ENCODE results near the gene TIE1. TPM values are rescaled to one million over a fixed set of nuclear protein-coding genes. Genes with fewer than 3 reads are reported as not detected.

Gene TIE1
- total RNA-seq, 2 experiments from 2014 or later = not detected

DNA sequence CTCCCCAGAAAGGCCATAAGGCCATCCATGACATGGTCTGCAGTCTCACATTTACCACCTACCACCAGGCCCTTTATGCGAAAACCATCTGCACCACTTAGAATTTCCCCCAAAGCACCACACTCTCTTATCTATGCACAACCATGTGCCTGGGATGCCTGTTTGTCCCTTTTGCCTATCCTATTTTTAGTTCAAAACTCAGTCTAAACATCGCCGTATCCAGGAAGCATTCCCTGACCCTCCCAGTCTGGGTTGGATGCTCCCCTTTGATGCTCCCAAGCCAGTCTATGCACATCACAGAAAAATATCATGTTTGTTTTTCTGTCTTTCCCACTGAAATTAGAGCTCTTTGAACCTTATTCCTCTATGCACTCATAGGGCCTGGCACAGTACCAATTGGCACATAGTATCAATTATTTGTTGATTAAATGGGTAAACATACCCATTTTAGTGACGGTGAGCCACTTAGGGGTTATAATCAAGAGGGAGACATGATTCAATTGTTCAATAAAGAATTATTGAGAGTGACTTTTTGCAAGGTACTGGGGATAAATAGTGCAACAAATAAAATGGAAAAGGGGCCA is 43.6 kb downstream of the TIE1 start:
- peaks cover under 1% of the 10 kb centered on the region for H3K4me1 Mint-ChIP-seq (ENCODE audit: low read depth)
- no peak overlapping the region for H3K27ac Mint-ChIP-seq
- ChIA-PET CTCF (no interaction called here), POLR2A (no interaction called here)
- no peaks in the 10 kb centered on the region for H3K27me3 Mint-ChIP-seq
- no peaks in the 10 kb centered on the region for H3K36me3 Mint-ChIP-seq
- no peaks in the 10 kb centered on the region for H3K9me3 Mint-ChIP-seq
- DNase-seq = no peak
- intact Hi-C loops (cut with micrococcal nuclease) = no loop called here
- no peak overlapping the region for H3K4me3 Mint-ChIP-seq

DNA sequence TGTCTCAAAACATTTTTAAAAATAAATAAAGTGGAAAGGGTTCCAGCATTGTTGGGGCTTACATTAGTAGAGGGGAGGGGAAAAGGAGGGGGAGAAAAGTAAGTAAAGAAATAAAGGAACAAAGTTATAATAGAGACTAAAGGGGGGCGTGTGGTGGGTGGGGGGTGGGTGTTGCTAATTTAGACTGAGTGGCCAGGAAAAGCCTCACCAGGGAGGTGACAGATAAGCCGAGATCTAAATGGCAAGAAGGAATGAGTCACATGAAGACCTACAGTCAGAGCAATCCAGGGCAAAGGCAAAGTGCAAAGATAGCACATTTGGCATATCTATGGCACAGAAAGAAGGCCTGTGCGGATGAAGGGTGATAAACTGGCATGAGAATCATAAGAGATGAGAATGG is 44.3 kb downstream of the TIE1 start:
- Mint-ChIP-seq H3K27me3 (no peaks in the 10 kb centered on the region), H3K4me1 (ENCODE audit: low read depth) (peaks cover 2% of the 10 kb centered on the region), H3K9me3 (no peaks in the 10 kb centered on the region), H3K4me3 (no peak overlapping the region), H3K36me3 (no peaks in the 10 kb centered on the region), H3K27ac (no peak overlapping the region)
- ChIA-PET CTCF (no interaction called here), POLR2A (no interaction called here)
- intact Hi-C loops (cut with micrococcal nuclease) = no loop called here
- DNase-seq = no peak

DNA sequence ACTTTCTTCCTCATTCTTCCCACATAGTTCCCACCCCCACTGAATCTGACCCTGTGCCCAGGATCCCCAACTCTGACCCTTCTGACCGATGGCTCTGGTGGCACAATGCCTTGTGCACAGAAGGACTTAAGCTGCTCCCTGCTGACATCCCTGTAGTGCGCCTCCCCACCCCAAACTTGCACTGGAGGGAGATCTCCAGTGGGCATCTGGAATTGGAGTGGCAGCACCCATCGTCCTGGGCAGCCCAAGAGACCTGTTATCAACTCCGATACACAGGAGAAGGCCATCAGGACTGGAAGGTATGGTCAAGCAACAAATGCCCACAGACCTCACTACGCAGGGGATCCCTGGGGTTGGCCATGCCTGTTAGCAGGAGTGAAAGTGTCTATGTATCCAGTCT is 45.9 kb downstream of the TIE1 start:
- CTCF ChIA-PET = interaction anchor here (1.0 kb wide), 1 partner anchor 12 kb away, joined by 3 read pairs; the partner anchor contains the start of gene CDC20
- no peaks in the 10 kb centered on the region for H3K9me3 Mint-ChIP-seq

DNA sequence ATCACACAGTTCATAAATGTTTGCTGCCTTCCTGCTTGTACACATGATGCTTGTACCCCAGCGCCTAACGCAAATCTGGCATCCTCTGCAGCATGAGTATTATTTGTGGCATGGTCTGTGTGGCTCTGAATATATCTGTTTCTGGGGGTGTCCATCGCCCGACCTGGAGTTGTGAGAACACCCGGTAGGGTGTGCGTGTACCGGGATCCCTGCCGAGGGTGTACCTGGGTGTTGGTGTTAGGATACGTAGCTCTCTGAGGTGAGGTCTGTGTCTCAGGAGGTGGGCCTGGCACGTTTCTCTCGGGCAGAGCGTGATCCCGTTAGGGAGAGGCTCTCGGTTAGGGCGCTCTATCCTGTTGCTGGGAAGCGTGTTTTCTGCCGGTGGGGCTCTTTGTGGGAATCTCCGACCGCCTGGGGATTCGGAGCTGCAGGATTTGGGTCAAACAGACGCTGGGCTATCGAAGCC is 47.6 kb downstream of the TIE1 start:
- ChIA-PET POLR2A (interaction anchor here (0.6 to 0.8 kb wide), 3 partner anchors 20 to 433 kb away, joined by 3 to 4 read pairs (median 4); partner anchors contain the start of gene HYI), CTCF (no interaction called here)
- H3K4me1 Mint-ChIP-seq (ENCODE audit: low read depth) = peaks cover 2% of the 10 kb centered on the region
- H3K9me3 Mint-ChIP-seq = no peaks in the 10 kb centered on the region
- peak overlapping the region; percentile 12 for H3K4me3 Mint-ChIP-seq
- no peaks in the 10 kb centered on the region for H3K27me3 Mint-ChIP-seq
- DNase-seq = no peak
- no peak overlapping the region for H3K27ac Mint-ChIP-seq
- intact Hi-C loops (cut with micrococcal nuclease) = no loop called here
- no peaks in the 10 kb centered on the region for H3K36me3 Mint-ChIP-seq

More for the DNA sequence above, 45.9 kb downstream of the TIE1 start:
- no peak overlapping the region for H3K27ac Mint-ChIP-seq
- H3K27me3 Mint-ChIP-seq = no peaks in the 10 kb centered on the region
- DNase-seq = no peak
- H3K4me3 Mint-ChIP-seq = no peak overlapping the region
- no peaks in the 10 kb centered on the region for H3K36me3 Mint-ChIP-seq
- POLR2A ChIA-PET = no interaction called here
- peaks cover 2% of the 10 kb centered on the region for H3K4me1 Mint-ChIP-seq (ENCODE audit: low read depth)
- intact Hi-C loops (cut with micrococcal nuclease) = no loop called here

DNA sequence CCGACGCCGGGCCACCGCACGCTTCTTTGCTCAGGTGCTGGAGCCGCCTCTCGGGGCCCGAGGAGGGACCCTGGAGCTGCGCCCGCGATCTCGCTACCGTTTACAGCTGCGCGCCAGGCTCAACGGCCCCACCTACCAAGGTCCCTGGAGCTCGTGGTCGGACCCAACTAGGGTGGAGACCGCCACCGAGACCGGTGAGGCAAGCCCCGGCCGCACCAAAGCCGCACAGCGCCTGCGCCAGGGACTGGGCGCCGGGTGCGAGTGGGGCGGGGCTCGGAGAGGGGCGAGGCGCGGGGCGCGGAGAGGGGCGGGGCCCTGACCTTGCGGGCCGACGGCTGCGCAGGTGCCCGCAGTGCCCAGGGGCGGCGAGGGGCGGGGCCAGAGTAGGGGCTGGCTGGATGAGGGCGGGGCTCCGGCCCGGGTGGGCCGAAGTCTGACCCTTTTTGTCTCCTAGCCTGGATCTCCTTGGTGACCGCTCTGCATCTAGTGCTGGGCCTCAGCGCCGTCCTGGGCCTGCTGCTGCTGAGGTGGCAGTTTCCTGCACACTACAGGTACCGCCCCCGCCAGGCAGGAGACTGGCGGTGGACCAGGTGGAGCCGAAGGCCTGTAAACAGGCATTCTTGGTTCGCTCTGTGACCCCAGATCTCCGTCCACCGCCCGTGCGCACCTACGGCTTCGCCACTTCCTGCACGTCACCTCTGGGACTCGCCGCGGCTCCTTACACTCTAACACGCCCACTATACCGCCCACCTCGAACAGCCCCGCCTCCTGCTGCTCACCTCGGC is 48.2 kb downstream of the TIE1 start:
- peak overlapping the region; percentile 85 for H3K27ac Mint-ChIP-seq
- intact Hi-C loops (cut with micrococcal nuclease) = no loop called here
- H3K36me3 Mint-ChIP-seq = no peaks in the 10 kb centered on the region
- no peaks in the 10 kb centered on the region for H3K27me3 Mint-ChIP-seq
- ChIA-PET CTCF (no interaction called here), POLR2A (interaction anchor here (0.6 to 0.8 kb wide), 3 partner anchors 19 to 434 kb away, joined by 3 to 4 read pairs (median 4); partner anchors contain the start of gene HYI)
- H3K4me3 Mint-ChIP-seq = peak overlapping the region; percentile 74
- H3K4me1 Mint-ChIP-seq (ENCODE audit: low read depth) = peaks cover 2% of the 10 kb centered on the region
- DNase-seq = peak; percentile 81
- no peaks in the 10 kb centered on the region for H3K9me3 Mint-ChIP-seq

DNA sequence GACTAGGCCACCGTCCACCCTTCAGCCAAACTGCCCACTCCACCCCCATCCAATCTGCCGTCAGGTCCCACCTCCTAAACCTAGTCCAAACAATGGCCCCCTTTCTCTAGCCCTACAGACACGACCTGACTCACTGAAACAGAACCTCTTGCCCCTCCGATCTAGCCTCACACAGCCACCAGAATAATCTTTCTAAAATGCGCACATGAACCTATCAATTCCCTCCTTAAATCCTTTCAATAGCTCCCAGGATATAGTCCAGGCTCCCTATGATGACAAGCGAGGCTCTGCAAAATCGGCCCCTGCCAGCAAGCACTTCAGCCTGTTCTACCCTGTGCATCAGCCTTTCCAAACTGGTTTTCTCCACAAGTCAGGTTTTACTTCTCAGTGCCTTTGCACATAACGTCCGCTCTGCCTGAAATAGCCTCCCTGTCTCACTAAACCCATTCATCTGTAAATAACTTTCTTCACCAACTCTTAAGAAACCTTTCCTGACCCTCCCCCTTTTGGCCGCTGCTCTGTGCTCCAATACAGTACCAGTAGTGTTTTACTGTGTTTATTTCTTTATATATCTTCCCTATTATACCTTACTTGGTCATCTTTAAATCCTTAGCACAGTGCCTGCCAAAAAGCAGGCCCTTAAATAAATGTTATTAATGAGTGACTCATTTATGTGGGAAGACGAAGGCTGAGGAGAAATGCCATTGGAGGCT is 49.0 kb downstream of the TIE1 start:
- ChIA-PET CTCF (no interaction called here), POLR2A (interaction anchor here (1.4 kb wide), 1 partner anchor 11 kb away, joined by 3 read pairs; no protein-coding TSS in a partner anchor)
- Mint-ChIP-seq H3K27ac (peak overlapping the region; percentile 85), H3K4me3 (peak overlapping the region; percentile 74), H3K4me1 (ENCODE audit: low read depth) (peaks cover 2% of the 10 kb centered on the region), H3K9me3 (no peaks in the 10 kb centered on the region), H3K27me3 (no peaks in the 10 kb centered on the region), H3K36me3 (no peaks in the 10 kb centered on the region)
- intact Hi-C loops (cut with micrococcal nuclease) = no loop called here
- no peak for DNase-seq

DNA sequence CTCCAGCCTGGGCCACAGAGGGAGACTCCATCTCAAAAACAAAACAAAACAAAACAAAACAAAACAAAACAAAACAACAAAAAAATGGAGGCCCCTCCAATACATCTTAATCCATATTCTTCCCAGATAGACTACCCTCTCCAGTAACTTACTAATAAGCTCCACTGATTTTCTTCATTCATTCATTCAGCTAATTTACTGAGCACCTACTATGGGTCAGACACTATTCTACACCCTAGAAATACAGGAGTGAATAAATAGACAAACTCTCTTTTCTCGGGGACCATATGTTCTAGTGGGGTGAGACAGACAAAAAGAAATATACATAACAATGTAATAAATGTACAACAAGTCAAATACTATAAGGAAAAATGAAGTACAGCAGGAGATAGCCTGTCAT is 50.2 kb downstream of the TIE1 start:
- Mint-ChIP-seq H3K4me1 (ENCODE audit: low read depth) (peaks cover 2% of the 10 kb centered on the region), H3K36me3 (peaks cover 2% of the 10 kb centered on the region), H3K9me3 (no peaks in the 10 kb centered on the region), H3K27me3 (no peaks in the 10 kb centered on the region), H3K4me3 (no peak overlapping the region), H3K27ac (no peak overlapping the region)
- no peak for DNase-seq
- intact Hi-C loops (cut with micrococcal nuclease) = no loop called here
- ChIA-PET CTCF (no interaction called here), POLR2A (interaction anchor here (1.4 kb wide), 1 partner anchor 9 kb away, joined by 3 read pairs; no protein-coding TSS in a partner anchor)

DNA sequence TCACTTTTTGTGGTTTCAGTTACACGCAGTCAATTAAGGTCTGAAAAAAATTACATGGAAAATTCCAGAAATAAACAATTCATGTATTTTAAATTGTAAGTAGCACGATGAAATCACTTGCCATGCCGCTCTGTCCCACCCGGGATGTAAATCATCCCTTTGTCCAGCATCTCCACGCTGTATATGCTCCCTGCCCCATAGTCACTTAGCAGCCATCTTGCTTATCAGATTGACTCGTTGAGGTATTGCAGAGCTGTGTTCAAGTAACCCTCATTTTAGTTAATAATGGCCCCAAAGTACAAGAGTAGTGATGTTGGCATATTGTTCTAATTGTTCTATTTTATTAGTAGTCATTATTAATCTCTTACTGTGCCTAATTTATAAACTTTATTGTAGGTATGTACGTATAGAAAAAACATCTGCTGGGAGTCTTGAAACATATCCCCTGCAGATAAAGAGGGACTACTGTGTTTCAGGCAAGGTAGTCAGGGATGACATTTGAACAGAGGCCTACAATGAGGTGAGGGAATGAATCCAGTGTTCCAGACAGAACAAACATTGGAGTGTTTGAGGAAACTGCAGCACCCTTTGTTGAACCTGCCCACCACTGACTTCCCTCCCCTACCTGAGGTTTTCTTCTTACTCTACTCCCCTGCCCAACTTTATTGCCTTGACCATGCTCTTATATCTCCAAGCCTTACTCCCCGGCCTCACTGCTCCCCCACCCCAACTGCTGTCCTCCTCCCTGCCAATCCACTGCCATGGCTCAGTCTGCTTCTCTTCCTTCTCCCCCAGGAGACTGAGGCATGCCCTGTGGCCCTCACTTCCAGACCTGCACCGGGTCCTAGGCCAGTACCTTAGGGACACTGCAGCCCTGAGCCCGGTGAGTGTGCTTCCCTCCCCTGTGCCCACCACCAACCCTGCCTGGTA is 50.9 kb downstream of the TIE1 start:
- Mint-ChIP-seq H3K36me3 (peaks cover 3% of the 10 kb centered on the region), H3K9me3 (no peaks in the 10 kb centered on the region), H3K27me3 (no peaks in the 10 kb centered on the region), H3K4me3 (no peak overlapping the region), H3K27ac (no peak overlapping the region), H3K4me1 (ENCODE audit: low read depth) (peaks cover 2% of the 10 kb centered on the region)
- intact Hi-C loops (cut with micrococcal nuclease) = no loop called here
- DNase-seq = no peak
- ChIA-PET CTCF (interaction anchor here (0.8 kb wide), 1 partner anchor 105 kb away, joined by 3 read pairs; no protein-coding TSS in a partner anchor), POLR2A (no interaction called here)

DNA sequence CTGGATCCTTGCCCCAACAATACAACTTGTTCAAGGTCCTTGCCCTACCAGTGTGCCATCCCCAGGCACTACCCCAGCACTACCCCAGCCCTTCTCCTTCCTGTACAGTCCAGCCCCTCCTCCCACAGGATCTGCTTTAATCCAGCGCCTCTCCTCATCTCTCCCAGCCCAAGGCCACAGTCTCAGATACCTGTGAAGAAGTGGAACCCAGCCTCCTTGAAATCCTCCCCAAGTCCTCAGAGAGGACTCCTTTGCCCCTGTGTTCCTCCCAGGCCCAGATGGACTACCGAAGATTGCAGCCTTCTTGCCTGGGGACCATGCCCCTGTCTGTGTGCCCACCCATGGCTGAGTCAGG is 51.5 kb downstream of the TIE1 start:
- Mint-ChIP-seq H3K4me3 (no peak overlapping the region), H3K27me3 (no peaks in the 10 kb centered on the region), H3K9me3 (no peaks in the 10 kb centered on the region), H3K36me3 (peaks cover 3% of the 10 kb centered on the region), H3K4me1 (ENCODE audit: low read depth) (peaks cover 2% of the 10 kb centered on the region), H3K27ac (no peak overlapping the region)
- POLR2A ChIA-PET = no interaction called here
- CTCF ChIA-PET = interaction anchor here (0.8 kb wide), 1 partner anchor 106 kb away, joined by 3 read pairs; no protein-coding TSS in a partner anchor
- no peak for DNase-seq
- intact Hi-C loops (cut with micrococcal nuclease) = no loop called here

DNA sequence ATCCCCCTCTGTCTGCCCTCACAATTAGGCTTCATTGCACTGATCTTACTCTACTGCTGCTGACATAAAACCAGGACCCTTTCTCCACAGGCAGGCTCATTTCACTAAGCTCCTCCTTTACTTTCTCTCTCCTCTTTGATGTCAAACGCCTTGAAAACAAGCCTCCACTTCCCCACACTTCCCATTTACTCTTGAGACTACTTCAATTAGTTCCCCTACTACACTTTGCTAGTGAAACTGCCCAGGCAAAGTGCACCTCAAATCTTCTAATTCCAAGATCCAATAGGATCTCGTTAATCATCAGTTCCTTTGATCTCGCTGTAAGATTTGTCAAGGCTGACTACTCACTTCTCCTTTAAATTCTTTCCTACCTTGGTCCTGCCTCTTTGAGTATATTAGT is 52.1 kb downstream of the TIE1 start:
- intact Hi-C loops (cut with micrococcal nuclease) = no loop called here
- POLR2A ChIA-PET = interaction anchor here (0.6 kb wide), 1 partner anchor 73 kb away, joined by 3 read pairs; no protein-coding TSS in a partner anchor
- CTCF ChIA-PET = interaction anchor here (0.8 kb wide), 1 partner anchor 106 kb away, joined by 3 read pairs; no protein-coding TSS in a partner anchor
- Mint-ChIP-seq H3K27ac (no peak overlapping the region), H3K27me3 (no peaks in the 10 kb centered on the region), H3K4me1 (ENCODE audit: low read depth) (peaks cover 4% of the 10 kb centered on the region), H3K9me3 (no peaks in the 10 kb centered on the region), H3K36me3 (peaks cover 3% of the 10 kb centered on the region), H3K4me3 (no peak overlapping the region)
- no peak for DNase-seq

DNA sequence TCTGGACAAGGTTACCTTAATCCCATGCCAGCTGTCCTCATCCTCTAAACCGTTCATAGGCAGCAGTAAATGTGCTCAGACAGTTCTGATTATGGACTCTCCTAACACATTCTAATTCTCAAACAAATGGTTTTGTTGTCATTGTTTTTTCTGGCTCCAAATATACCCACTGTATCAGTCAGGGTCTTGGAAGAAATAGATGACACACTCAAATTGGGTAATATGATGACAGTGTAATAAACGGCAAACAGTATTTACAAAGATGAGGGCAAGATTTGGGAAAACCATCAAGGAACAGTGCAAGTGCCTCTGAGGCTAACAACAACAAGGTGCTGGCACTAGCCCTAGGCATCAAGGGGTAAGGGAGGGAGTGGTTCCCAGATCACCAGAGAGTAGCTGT is 53.7 kb downstream of the TIE1 start:
- POLR2A ChIA-PET = no interaction called here
- no peak overlapping the region for H3K27ac Mint-ChIP-seq
- peaks cover 4% of the 10 kb centered on the region for H3K4me1 Mint-ChIP-seq (ENCODE audit: low read depth)
- no peaks in the 10 kb centered on the region for H3K9me3 Mint-ChIP-seq
- no peak overlapping the region for H3K4me3 Mint-ChIP-seq
- H3K36me3 Mint-ChIP-seq = peaks cover 7% of the 10 kb centered on the region
- no peaks in the 10 kb centered on the region for H3K27me3 Mint-ChIP-seq
- no peak for DNase-seq
- intact Hi-C loops (cut with micrococcal nuclease) = no loop called here
- CTCF ChIA-PET = interaction anchor here (0.9 to 1.1 kb wide), 2 partner anchors 60 to 127 kb away, joined by 3 to 4 read pairs; no protein-coding TSS in a partner anchor

All from activated CD4-positive, alpha-beta memory T cell treated with anti-CD3 and anti-CD28 coated beads for 36 hours (primary cell).